ENCODE data around the gene GFI1. TPM values are rescaled to one million over a fixed set of nuclear protein-coding genes. Genes with fewer than 3 reads are reported as not detected.

Gene GFI1
- total and polyA plus RNA-seq, 2 of the 8 experiments (the other 6 are each of a cell fraction or from before 2014, with no cell fraction given) = 0.08 to 0.17 TPM

GRCh38 chr1:92473781-92474495 is 12.8 kb downstream of the GFI1 start:
- H3K9ac ChIP-seq (replicated peaks in 1 of 4; ENCODE audit: extremely low read depth in 1 of 4, low read depth in 3 of 4, low read length in 3 of 4) = no peak overlapping the region
- H2BK12ac ChIP-seq (ENCODE audit: low read depth, low read length) = no peak overlapping the region
- peaks cover 0 to 9% (median 4%) of the 10 kb centered on the region in 4 experiments; a peak in 5 of 7 replicates for H3K4me1 ChIP-seq (replicated peaks in 1 of 4; ENCODE audit: control insufficient read depth in 3 of 4, insufficient read depth in 4 of 4, low read length in 3 of 4)
- no peak overlapping the region for H3K4me3 ChIP-seq (ENCODE audit: extremely low read depth in 1 of 4, insufficient read depth in 2 of 4, low read depth in 3 of 4, low read length in 4 of 4)
- H4K20me1 ChIP-seq (replicated peaks in 1 of 2; ENCODE audit: control insufficient read depth in 1 of 2, insufficient read depth in 2 of 2, low read length in 2 of 2) = no peaks in the 10 kb centered on the region
- no peak overlapping the region for H3K56ac ChIP-seq (replicated peaks; ENCODE audit: insufficient read length, low read depth, low read length)
- H3K36me3 ChIP-seq (ENCODE audit: control insufficient read depth in 2 of 4, insufficient read depth in 4 of 4, low read length in 3 of 4) = no peaks in the 10 kb centered on the region
- no peak overlapping the region for H3K4ac ChIP-seq (replicated peaks; ENCODE audit: insufficient read length, low read depth, low read length)
- H4K91ac ChIP-seq (replicated peaks; ENCODE audit: insufficient read length, low read length) = no peak overlapping the region
- H3K9me3 ChIP-seq (ENCODE audit: insufficient read depth in 2 of 2, low read depth in 1 of 2, low read length in 1 of 2) = no peaks in the 10 kb centered on the region
- ChIA-PET CTCF (ENCODE audit: partially characterized antibody) (interaction anchor here (1.0 to 1.2 kb wide), 4 partner anchors 9 to 164 kb away, joined by 3 to 7 read pairs (median 4); no protein-coding TSS in a partner anchor), POLR2A (ENCODE audit: partially characterized antibody) (no interaction called here)
- no peak overlapping the region for H3K4me2 ChIP-seq (ENCODE audit: insufficient read depth in 1 of 2, low read depth in 2 of 2, low read length in 2 of 2)
- no peak overlapping the region for H3K14ac ChIP-seq (ENCODE audit: insufficient read length)
- no peak overlapping the region for H3K18ac ChIP-seq (ENCODE audit: extremely low read depth, low read length)
- TF ChIP-seq SIRT6 (IDR thresholded peaks at IDR 0.05; ENCODE audit: low read length) (no peak), MAFK (IDR thresholded peaks at IDR 0.05; ENCODE audit: low read depth, low read length) (no peak), EP300 (IDR thresholded peaks at IDR 0.05; ENCODE audit: borderline replicate concordance in 1 of 2, low read depth in 2 of 2, low read length in 2 of 2) (no peak)
- TF ChIP-seq, protein P1, sequence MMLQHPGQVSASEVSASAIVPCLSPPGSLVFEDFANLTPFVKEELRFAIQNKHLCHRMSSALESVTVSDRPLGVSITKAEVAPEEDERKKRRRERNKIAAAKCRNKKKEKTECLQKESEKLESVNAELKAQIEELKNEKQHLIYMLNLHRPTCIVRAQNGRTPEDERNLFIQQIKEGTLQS (IDR thresholded peaks at IDR 0.05; ENCODE audit: insufficient read depth, low read depth, low read length) = no peak
- H2AK5ac ChIP-seq (ENCODE audit: low read depth, low read length) = no peak overlapping the region
- H3K79me2 ChIP-seq (ENCODE audit: control insufficient read depth in 1 of 2, insufficient read depth in 2 of 2, low read length in 2 of 2) = no peaks in the 10 kb centered on the region
- no peak overlapping the region for H2BK15ac ChIP-seq (ENCODE audit: low read length)
- H3K23ac ChIP-seq (ENCODE audit: insufficient read length) = no peak overlapping the region
- no peaks in the 10 kb centered on the region for H3K79me1 ChIP-seq (ENCODE audit: low read depth, low read length)
- H4K8ac ChIP-seq (ENCODE audit: extremely low read depth, insufficient read depth, low read length) = no peak overlapping the region
- no peak overlapping the region for H2BK20ac ChIP-seq (ENCODE audit: low read length)
- DNase-seq (ENCODE audit: low read depth in 1 of 2, low spot score in 2 of 2) = no peak
- no peak overlapping the region for H2BK5ac ChIP-seq (ENCODE audit: low read depth, low read length)
- no peak for FAIRE-seq
- H3K27me3 ChIP-seq (replicated peaks in 1 of 4; ENCODE audit: control insufficient read depth in 3 of 4, extremely low read depth in 1 of 4, insufficient read depth in 3 of 4, low read length in 3 of 4) = peaks cover 6 to 30% (median 28%) of the 10 kb centered on the region in 4 experiments
- 88% methylated on average over 5 of the region's 5 CpGs; no CpG with 5 or more reads in 1 of the 2 experiments for WGBS, 2 experiments (ENCODE audit: extremely low coverage in 1 of 2, insufficient coverage in 1 of 2, insufficient read length in 1 of 2, insufficient replicate concordance in 2 of 2, low coverage in 1 of 2, low lambda C conversion rate in 2 of 2, missing lambda C conversion rate in 1 of 2)
- H2AFZ ChIP-seq (ENCODE audit: low read length) = no peak overlapping the region
- H2BK120ac ChIP-seq (replicated peaks; ENCODE audit: low read depth, low read length) = no peak overlapping the region
- no peak overlapping the region for H3K27ac ChIP-seq (ENCODE audit: low read depth, low read length)
- H4K5ac ChIP-seq (ENCODE audit: insufficient read length, low read depth, low read length) = no peak overlapping the region
- H3K23me2 ChIP-seq (ENCODE audit: low read depth, low read length) = no peaks in the 10 kb centered on the region

Data from H1 (cell line).